K562 (cell line): ENCODE measurements around the gene DAGLA. TPM values are rescaled to one million over a fixed set of nuclear protein-coding genes. Genes with fewer than 3 reads are reported as not detected.

Experiments used
- CGGBP1 ChIP-seq: fragments of 250-450 bp; sonication (Bioruptor Pico); IDR thresholded peaks from 2 replicates; pipeline ENCODE4 v1.9.0; 2021; ENCODE audit warnings: mild to moderate bottlenecking
- EGR1 ChIP-seq: fragments of 450-650 bp; conservative IDR thresholded peaks from 2 replicates; pipeline ENCODE4 v1.6.1; 2017; ENCODE audit warnings: mild to moderate bottlenecking
- GABPB2 ChIP-seq: fragments of 250-450 bp; sonication (Bioruptor Pico); conservative IDR thresholded peaks from 2 replicates; pipeline ENCODE4 v1.5.1; 2021; ENCODE audit warnings: mild to moderate bottlenecking
- HEY1 ChIP-seq: fragments of 250-450 bp; sonication (Bioruptor Pico); IDR thresholded peaks from 2 replicates; pipeline ENCODE4 v1.5.0; 2020; ENCODE audit warnings: mild to moderate bottlenecking, moderate library complexity, borderline replicate concordance
- HINFP ChIP-seq: fragments of 450-650 bp; conservative IDR thresholded peaks from 2 replicates; pipeline ENCODE4 v1.6.1; 2016; ENCODE audit warnings: missing genetic modification characterization, low read depth, mild to moderate bottlenecking, control low read depth, missing compliant biosample characterization
- HNRNPLL ChIP-seq: fragments of 200-400 bp; formaldehyde crosslinking; IDR thresholded peaks from 2 replicates; pipeline ENCODE4 v1.6.1; 2017; ENCODE audit warnings: low read length, low read depth, mild to moderate bottlenecking; ENCODE audit not compliant: poor library complexity, severe bottlenecking
- KDM1A ChIP-seq, 2 experiments: fragments of 450-650 bp; IDR thresholded peaks; 2 replicates each; pipeline ENCODE4 v1.6.1; 2016; ENCODE audit warnings: mild to moderate bottlenecking in 2 of 2
- MYBL2 ChIP-seq, 2 experiments: fragments of 450-650 bp in 1 of 2; sonication (generic) in 1 of 2; formaldehyde crosslinking in 1 of 2; IDR thresholded peaks; 2 replicates each; pipeline versions ENCODE4 v1.6.1 to v1.8.1; 2017 to 2022; ENCODE audit warnings: borderline replicate concordance in 1 of 2, inconsistent platforms in 1 of 2, low read depth in 1 of 2, mild to moderate bottlenecking in 1 of 2, missing genetic modification reagents in 1 of 2, moderate library complexity in 1 of 2
- NFIX ChIP-seq: fragments of 250-450 bp; sonication (Bioruptor Pico); IDR thresholded peaks from 2 replicates; pipeline ENCODE4 v1.4.0; 2020; ENCODE audit warnings: low read depth, mild to moderate bottlenecking, moderate library complexity
- POLR3A ChIP-seq: IDR thresholded peaks from 2 replicates; pipeline ENCODE4 v1.6.1; 2011; ENCODE audit warnings: borderline replicate concordance, mild to moderate bottlenecking, moderate library complexity; ENCODE audit not compliant: insufficient read length, insufficient read depth; ENCODE audit errors: extremely low read depth
- RB1 ChIP-seq: fragments of 450-650 bp; IDR thresholded peaks from 2 replicates; pipeline ENCODE4 v1.6.1; 2017; ENCODE audit warnings: low read depth, mild to moderate bottlenecking
- RBM14 ChIP-seq: fragments of 200-400 bp; formaldehyde crosslinking; IDR thresholded peaks from 2 replicates; pipeline ENCODE4 v1.6.1; 2018; ENCODE audit warnings: low read depth, mild to moderate bottlenecking, low read length, moderate library complexity, borderline replicate concordance; ENCODE audit not compliant: insufficient read depth
- SPI1 ChIP-seq: IDR thresholded peaks from 2 replicates; pipeline ENCODE4 v1.6.1; 2011; ENCODE audit warnings: low read depth, low read length, control low read depth, borderline replicate concordance
- TCF3 ChIP-seq: sonication (generic); formaldehyde crosslinking; IDR thresholded peaks from 2 replicates; pipeline ENCODE4 v1.4.0; 2020; ENCODE audit warnings: mild to moderate bottlenecking, missing genetic modification reagents
- TOE1 ChIP-seq, 2 experiments: fragments of 450-650 bp in 1 of 2; sonication (generic) in 1 of 2; formaldehyde crosslinking in 1 of 2; IDR thresholded peaks; 2 replicates each; pipeline versions ENCODE4 v1.7.1 to v1.8.0; 2016 to 2022; ENCODE audit warnings: borderline replicate concordance in 2 of 2, mild to moderate bottlenecking in 2 of 2, antibody characterized with exemption in 1 of 2, inconsistent platforms in 1 of 2, low read depth in 1 of 2, missing genetic modification reagents in 1 of 2, moderate library complexity in 1 of 2
- ZKSCAN3 ChIP-seq: fragments of 250-450 bp; sonication (Bioruptor Pico); IDR thresholded peaks from 2 replicates; pipeline ENCODE4 v1.4.0; 2020
- ZNF174 ChIP-seq: fragments of 250-450 bp; sonication (Bioruptor Pico); IDR thresholded peaks from 2 replicates; pipeline ENCODE4 v1.4.0; 2020; ENCODE audit warnings: mild to moderate bottlenecking
- ZNF316 ChIP-seq: fragments of 450-650 bp; IDR thresholded peaks from 2 replicates; pipeline ENCODE4 v1.6.1; 2016
- ZNF384 ChIP-seq: IDR thresholded peaks from 2 replicates; pipeline ENCODE4 v1.6.1; 2012; ENCODE audit warnings: low read depth, low read length, improper control_type of control experiment
- polyA plus RNA-seq, 8 experiments: library from polyadenylated mRNA; depleted of rRNA in 4 of 8; stranded (reverse) in 5 of 8; unstranded in 3 of 8; fragments of >200 nt; fragmentation: Nextera tagmentation in 2 of 8; fragmentation: Illumina TruSeq in 1 of 8; extraction: Ambion mirVana in 2 of 8; extraction: Trizol in 1 of 8; gene quantifications; 2 replicates each; pipeline versions ENCODE4 v1.2.1 to v1.2.3, GENCODE V29; 2011 to 2014; ENCODE audit warnings: inconsistent platforms in 1 of 8, missing spikeins in 1 of 8
- total RNA-seq, 7 experiments: library from RNA; depleted of rRNA in 6 of 7; stranded (reverse); fragments of >200 nt in 6 of 7; fragmentation: Illumina TruSeq in 2 of 7; extraction: Trizol in 2 of 7; gene quantifications; 2 replicates each; pipeline versions ENCODE4 v1.2.1 to v1.2.3, GENCODE V29; 2011 to 2021; ENCODE audit warnings: low replicate concordance in 1 of 7
- TF ChIP-seq, protein P1 (sequence below): fragments of 250-450 bp; sonication (Bioruptor Pico); IDR thresholded peaks from 2 replicates; pipeline ENCODE4 v1.4.0; 2020; ENCODE audit warnings: borderline replicate concordance

The DAGLA gene
- total and polyA plus RNA-seq, 9 of the 15 experiments (the other 6 are each of a cell fraction or from before 2014, with no cell fraction given): 0.03 to 0.16 (median 0.04) TPM; not detected in 4

DNA sequence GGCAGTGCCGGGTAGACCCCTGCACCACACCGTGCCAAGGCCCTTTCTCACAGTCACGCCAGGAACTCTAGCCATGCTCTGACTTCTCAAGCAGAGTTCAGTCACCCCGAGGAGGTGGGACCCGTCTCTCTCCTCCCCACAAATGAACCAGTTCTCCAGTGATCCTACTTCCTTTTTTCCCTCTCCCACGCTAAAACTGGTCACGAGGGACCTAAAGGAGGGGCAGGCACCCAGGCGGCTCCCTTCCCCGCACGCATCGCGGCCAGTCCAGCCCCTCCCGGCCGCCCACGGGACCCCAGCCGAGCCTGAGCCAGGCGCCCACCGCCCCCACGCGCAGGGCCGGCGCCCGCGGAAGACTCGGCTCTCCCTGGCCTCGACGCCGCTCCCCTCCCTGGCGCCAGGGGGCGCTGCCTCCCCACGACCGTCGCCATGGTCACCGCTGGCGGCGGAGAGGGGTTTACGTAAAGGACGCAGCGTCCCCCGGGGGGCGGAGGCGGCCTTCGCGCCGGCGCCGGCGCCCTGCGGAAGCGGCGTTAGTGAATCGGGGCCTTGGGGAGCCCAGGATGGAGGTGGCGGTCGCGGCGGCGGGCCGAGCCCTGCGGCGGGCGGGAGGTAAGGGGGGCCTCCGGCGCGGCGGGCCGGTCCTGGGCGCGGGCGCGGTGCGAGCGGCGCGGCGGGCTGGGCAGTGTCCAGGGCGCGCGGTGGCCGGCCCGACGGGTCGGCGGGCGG is at the start of gene DAGLA (continued):
- TF ChIP-seq MYBL2 (IDR thresholded peaks at IDR 0.05; ENCODE audit: low read depth): no peak
- no peak for TF ChIP-seq MYBL2 (CRISPR knock-in tag; IDR thresholded peaks at IDR 0.05; ENCODE audit: borderline replicate concordance)
- TF ChIP-seq ZKSCAN3 (CRISPR knock-in tag): no peak
- TF ChIP-seq CGGBP1 (CRISPR knock-in tag): no peak
- peak; percentile 88; the same call in 1 of the 2 replicates for TF ChIP-seq RB1
- TF ChIP-seq ZNF316: no peak
- no peak for TF ChIP-seq HEY1 (CRISPR knock-in tag)
- no peak for TF ChIP-seq ZNF384
- no peak for TF ChIP-seq GABPB2 (CRISPR knock-in tag)
- TF ChIP-seq ZNF174 (CRISPR knock-in tag): no peak
- no peak for TF ChIP-seq KDM1A (IDR thresholded peaks at IDR 0.05)
- TF ChIP-seq NFIX (CRISPR knock-in tag): no peak
- TF ChIP-seq HINFP (tag): no peak
- TF ChIP-seq TCF3 (CRISPR knock-in tag): no peak
- TF ChIP-seq TOE1 (IDR thresholded peaks at IDR 0.05; ENCODE audit: borderline replicate concordance): no peak
- no peak for TF ChIP-seq TOE1 (CRISPR knock-in tag; IDR thresholded peaks at IDR 0.05; ENCODE audit: borderline replicate concordance, low read depth)
- TF ChIP-seq SPI1: 0 out of 2 replicates have a peak, but pooled peaks have one; percentile 41
- TF ChIP-seq, protein P1, sequence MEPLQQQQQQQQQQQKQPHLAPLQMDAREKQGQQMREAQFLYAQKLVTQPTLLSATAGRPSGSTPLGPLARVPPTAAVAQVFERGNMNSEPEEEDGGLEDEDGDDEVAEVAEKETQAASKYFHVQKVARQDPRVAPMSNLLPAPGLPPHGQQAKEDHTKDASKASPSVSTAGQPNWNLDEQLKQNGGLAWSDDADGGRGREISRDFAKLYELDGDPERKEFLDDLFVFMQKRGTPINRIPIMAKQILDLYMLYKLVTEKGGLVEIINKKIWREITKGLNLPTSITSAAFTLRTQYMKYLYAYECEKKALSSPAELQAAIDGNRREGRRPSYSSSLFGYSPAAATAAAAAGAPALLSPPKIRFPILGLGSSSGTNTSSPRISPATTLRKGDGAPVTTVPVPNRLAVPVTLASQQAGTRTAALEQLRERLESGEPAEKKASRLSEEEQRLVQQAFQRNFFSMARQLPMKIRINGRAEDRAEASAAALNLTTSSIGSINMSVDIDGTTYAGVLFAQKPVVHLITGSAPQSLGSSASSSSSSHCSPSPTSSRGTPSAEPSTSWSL: no peak
- no peak for TF ChIP-seq POLR3A
- TF ChIP-seq RBM14: 0 out of 2 replicates have a peak, but pooled peaks have one; percentile 63
- peak; percentile 49 for TF ChIP-seq EGR1
- TF ChIP-seq HNRNPLL: peak; percentile 100
